Mucosa of descending colon (tissue), 3 donors: ENCODE measurements around the gene WDR20. TPM values are rescaled to one million over a fixed set of nuclear protein-coding genes. Genes with fewer than 3 reads are reported as not detected.
A peak's percentile ranks its signal among the peaks of the same experiment; 100 is the strongest.
"Not testable (repeated sequence)": the region's sequence is repeated elsewhere in the genome, so short reads cannot be mapped to it uniquely, and the experiment has no call there.

ENCODE experiments used
- ATAC-seq: fragments of 200-7000 bp; cut with Tn5 transposase; one replicate; pipeline ENCODE4 v1.9.1; 2020; ENCODE audit warnings: mild to moderate bottlenecking, moderate library complexity
- DNase-seq, 3 donors: peaks; one replicate each; pipeline ENCODE4 v3.0.0-alpha.2; 2020
- H3K36me3 ChIP-seq: fragments of 200-600 bp; one replicate; pipeline ENCODE4 v1.8.0; 2021; ENCODE audit warnings: low read depth, mild to moderate bottlenecking
- H3K4me1 ChIP-seq: fragments of 200-600 bp; one replicate; pipeline ENCODE4 v1.8.0; 2021; ENCODE audit warnings: low read depth, mild to moderate bottlenecking
- H3K4me3 ChIP-seq: fragments of 200-600 bp; one replicate; pipeline ENCODE4 v1.8.0; 2021; ENCODE audit warnings: mild to moderate bottlenecking
- H3K9me3 ChIP-seq: fragments of 200-600 bp; one replicate; pipeline ENCODE4 v1.8.0; 2021; ENCODE audit warnings: mild to moderate bottlenecking
- CTCF ChIP-seq: fragments of 200-600 bp; IDR thresholded peaks from one replicate; pipeline ENCODE4 v1.8.0; 2022; ENCODE audit warnings: antibody characterized with exemption, mild to moderate bottlenecking
- intact Hi-C, 2 donors: fragments of 100-400 bp; cut with DNase I in 1 of 2; cut with micrococcal nuclease in 1 of 2; formaldehyde crosslinking; loops; one replicate each; pipeline versions ENCODE4 v1.11.0 to v1.11.1; 2022; cut with DNase I, micrococcal nuclease
- total RNA-seq, 3 donors: library from RNA; stranded (reverse); fragmentation: NEBNext Ultra II Directional in 2 of 3; extraction: Animal tissue kit (Norgen Biotek cat#: 25700) in 2 of 3; gene quantifications; one replicate each; pipeline versions ENCODE4 v1.2.1 to v1.2.4, GENCODE V29; 2021 to 2023
- donor health status: DM: no; HTN: no; CAD: no; lungs with moderate emphysema.
- donor health status: DM: no; HTN: no; CAD: no.
- donor health status: DM: no; HTN: yes; CAD: no.

WDR20 gene
- total RNA-seq, 3 donors from 2014 or later, result 36.2 to 49.4 (median 40.9) TPM

GRCh38 chr14:102164241-102164641, 24.5 kb downstream of the WDR20 start:
- peak; percentile 37 for ATAC-seq
- peak in 1 of 3 donors; percentile 4 for DNase-seq
- Histone ChIP-seq H3K9me3 (no peaks in the 10 kb centered on the region), H3K36me3 (no peaks in the 10 kb centered on the region), H3K4me3 (no peak overlapping the region), H3K4me1 (no peaks in the 10 kb centered on the region)
- no peak for TF ChIP-seq CTCF
- intact Hi-C loops, result no loop called here

- Histone ChIP-seq H3K36me3 (no peaks in the 10 kb centered on the region), H3K4me1 (no peaks in the 10 kb centered on the region), H3K9me3 (no peaks in the 10 kb centered on the region), H3K4me3 (no peak overlapping the region)
- intact Hi-C loops, result no loop called here
- no peak for ATAC-seq
- no peak for DNase-seq
- TF ChIP-seq CTCF, result no peak
These were observed 25.3 kb downstream of the WDR20 start for GRCh38 chr14:102164965-102165364.

GRCh38 chr14:102170061-102170460, 30.4 kb downstream of the WDR20 start:
- H3K4me3 ChIP-seq, result no peak overlapping the region
- ATAC-seq (no peak), DNase-seq (no peak)
- TF ChIP-seq CTCF, result no peak
- H3K36me3 ChIP-seq, result no peaks in the 10 kb centered on the region
- H3K4me1 ChIP-seq, result no peaks in the 10 kb centered on the region
- intact Hi-C loops, result no loop called here
- no peaks in the 10 kb centered on the region for H3K9me3 ChIP-seq

GRCh38 chr14:102171173-102172020, 31.7 kb downstream of the WDR20 start:
- Histone ChIP-seq H3K4me1 (no peaks in the 10 kb centered on the region), H3K36me3 (no peaks in the 10 kb centered on the region), H3K4me3 (no peak overlapping the region), H3K9me3 (no peaks in the 10 kb centered on the region)
- no peak for TF ChIP-seq CTCF
- DNase-seq, result no peak
- no peak for ATAC-seq
- intact Hi-C loops, result no loop called here

GRCh38 chr14:102172021-102172272, 32.2 kb downstream of the WDR20 start:
- ATAC-seq, DNase-seq, H3K36me3 ChIP-seq, intact Hi-C loops, H3K4me3 ChIP-seq, H3K9me3 ChIP-seq, H3K4me1 ChIP-seq: not testable (repeated sequence)

- intact Hi-C loops, H3K4me1 ChIP-seq, ATAC-seq, DNase-seq, H3K9me3 ChIP-seq, H3K36me3 ChIP-seq, H3K4me3 ChIP-seq: not testable (repeated sequence)
These were observed 33.0 kb downstream of the WDR20 start for GRCh38 chr14:102172721-102173120.

GRCh38 chr14:102177161-102177560, 37.5 kb downstream of the WDR20 start:
- Histone ChIP-seq H3K4me1 (no peaks in the 10 kb centered on the region), H3K9me3 (no peaks in the 10 kb centered on the region), H3K4me3 (no peak overlapping the region), H3K36me3 (no peaks in the 10 kb centered on the region)
- ATAC-seq, result no peak
- DNase-seq, result no peak
- TF ChIP-seq CTCF, result no peak
- intact Hi-C loops, result no loop called here
